ENCODE data around the gene ORAI3.

ORAI3 gene

DNA sequence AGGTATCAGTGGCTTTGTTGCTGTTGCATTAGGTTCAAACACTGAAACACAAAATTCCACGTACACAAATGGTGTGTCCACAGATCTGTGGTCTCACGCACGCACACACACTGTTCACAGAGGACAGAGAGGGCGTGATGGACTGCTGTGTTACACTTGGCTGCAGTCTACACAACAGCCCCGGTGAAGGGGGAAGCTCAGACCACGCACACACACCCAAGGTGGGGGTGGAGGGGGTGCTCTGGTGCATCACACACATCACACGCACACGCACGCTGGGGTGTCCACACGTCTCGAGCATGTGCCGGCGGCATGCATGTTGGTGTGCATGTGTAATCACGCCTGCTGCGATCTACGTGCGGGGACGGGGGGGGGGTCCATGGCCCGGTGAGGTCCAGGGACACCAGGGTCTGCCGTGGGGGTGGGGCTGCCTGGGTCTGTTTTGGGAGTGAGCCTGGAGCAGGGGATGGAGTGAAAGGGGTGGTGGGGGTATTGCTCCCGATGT, 43.5 kb downstream of the ORAI3 start:
- no peak overlapping the region for H3K27ac ChIP-seq (ENCODE audit: low read length)
- no peaks in the 10 kb centered on the region for H3K4me1 ChIP-seq (ENCODE audit: control insufficient read depth, insufficient read depth, low read length)
- no peak for DNase-seq (ENCODE audit: low read depth, low spot score)
- no CpG with 5 or more reads among the region's 21 CpGs for WGBS (ENCODE audit: insufficient coverage, insufficient read length)
- no peaks in the 10 kb centered on the region for H3K27me3 ChIP-seq (ENCODE audit: control insufficient read depth, insufficient read depth, low read length)
- no peaks in the 10 kb centered on the region for H3K36me3 ChIP-seq (ENCODE audit: control insufficient read depth, insufficient read depth, low read length)
- no peaks in the 10 kb centered on the region for H3K9me3 ChIP-seq (ENCODE audit: control insufficient read depth, insufficient read depth, low read length)
- no peak overlapping the region for H3K4me3 ChIP-seq (ENCODE audit: low read length)

- Histone ChIP-seq H3K4me3 (ENCODE audit: low read length) (no peak overlapping the region), H3K9me3 (ENCODE audit: control insufficient read depth, insufficient read depth, low read length) (no peaks in the 10 kb centered on the region), H3K36me3 (ENCODE audit: control insufficient read depth, insufficient read depth, low read length) (no peaks in the 10 kb centered on the region), H3K27ac (ENCODE audit: low read length) (no peak overlapping the region), H3K27me3 (ENCODE audit: control insufficient read depth, insufficient read depth, low read length) (no peaks in the 10 kb centered on the region), H3K4me1 (ENCODE audit: control insufficient read depth, insufficient read depth, low read length) (peaks cover 3% of the 10 kb centered on the region; the same call in 1 of the 2 replicates)
- WGBS (ENCODE audit: insufficient coverage, insufficient read length), result no CpG with 5 or more reads among the region's 29 CpGs
- DNase-seq (ENCODE audit: low read depth, low spot score), result no peak
Observed at GRCh38 chr16:30992931-30993816, 44.3 kb downstream of the ORAI3 start.

DNA sequence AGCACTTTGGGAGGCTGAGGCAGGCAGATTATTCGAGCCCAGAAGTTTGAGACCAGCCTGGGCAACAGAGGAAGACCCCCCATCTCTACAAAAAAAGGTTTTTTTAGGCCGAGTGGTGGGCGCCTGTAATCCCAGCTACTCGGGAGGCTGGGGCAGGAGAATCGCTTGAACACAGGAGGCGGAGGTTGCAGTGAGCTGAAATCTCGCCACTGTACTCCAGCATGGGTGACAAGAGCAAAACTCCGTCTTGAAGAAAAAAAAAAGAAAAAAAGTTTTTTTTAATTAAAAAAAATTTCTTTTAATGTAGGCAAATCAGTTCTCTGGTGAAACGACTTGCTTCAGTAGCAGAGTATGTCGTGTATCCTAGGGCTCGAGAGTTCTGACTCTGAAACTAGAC, 47.1 kb downstream of the ORAI3 start:
- no peak overlapping the region; the same call in 1 of the 2 replicates for H3K4me3 ChIP-seq (ENCODE audit: low read length)

GRCh38 chr16:30996324-30996984, 47.6 kb downstream of the ORAI3 start:
- Histone ChIP-seq H3K4me1 (ENCODE audit: control insufficient read depth, insufficient read depth, low read length) (peaks cover 3% of the 10 kb centered on the region; the same call in 1 of the 2 replicates), H3K27me3 (ENCODE audit: control insufficient read depth, insufficient read depth, low read length) (no peaks in the 10 kb centered on the region), H3K36me3 (ENCODE audit: control insufficient read depth, insufficient read depth, low read length) (no peaks in the 10 kb centered on the region), H3K4me3 (ENCODE audit: low read length) (peak overlapping the region; percentile 46; the same call in 1 of the 2 replicates), H3K27ac (ENCODE audit: low read length) (no peak overlapping the region), H3K9me3 (ENCODE audit: control insufficient read depth, insufficient read depth, low read length) (no peaks in the 10 kb centered on the region)
- DNase-seq (ENCODE audit: low read depth, low spot score), result no peak
- no CpG with 5 or more reads among the region's 23 CpGs for WGBS (ENCODE audit: insufficient coverage, insufficient read length)

More for the DNA sequence above, 47.1 kb downstream of the ORAI3 start:
- peaks cover 3% of the 10 kb centered on the region; the same call in 1 of the 2 replicates for H3K4me1 ChIP-seq (ENCODE audit: control insufficient read depth, insufficient read depth, low read length)
- H3K36me3 ChIP-seq (ENCODE audit: control insufficient read depth, insufficient read depth, low read length), result no peaks in the 10 kb centered on the region
- no CpG with 5 or more reads among the region's 11 CpGs for WGBS (ENCODE audit: insufficient coverage, insufficient read length)
- no peaks in the 10 kb centered on the region for H3K27me3 ChIP-seq (ENCODE audit: control insufficient read depth, insufficient read depth, low read length)
- H3K27ac ChIP-seq (ENCODE audit: low read length), result no peak overlapping the region
- no peak for DNase-seq (ENCODE audit: low read depth, low spot score)
- no peaks in the 10 kb centered on the region for H3K9me3 ChIP-seq (ENCODE audit: control insufficient read depth, insufficient read depth, low read length)

GRCh38 chr16:30996985-30997724, 48.3 kb downstream of the ORAI3 start:
- Histone ChIP-seq H3K4me3 (ENCODE audit: low read length) (peak overlapping the region; percentile 49; the same call in 1 of the 2 replicates), H3K9me3 (ENCODE audit: control insufficient read depth, insufficient read depth, low read length) (no peaks in the 10 kb centered on the region), H3K36me3 (ENCODE audit: control insufficient read depth, insufficient read depth, low read length) (no peaks in the 10 kb centered on the region), H3K27ac (ENCODE audit: low read length) (no peak overlapping the region), H3K27me3 (ENCODE audit: control insufficient read depth, insufficient read depth, low read length) (no peaks in the 10 kb centered on the region), H3K4me1 (ENCODE audit: control insufficient read depth, insufficient read depth, low read length) (peaks cover 3% of the 10 kb centered on the region; the same call in 1 of the 2 replicates)
- WGBS (ENCODE audit: insufficient coverage, insufficient read length), result no CpG with 5 or more reads among the region's 60 CpGs
- no peak for DNase-seq (ENCODE audit: low read depth, low spot score)

GRCh38 chr16:30997725-30998711, 49.1 kb downstream of the ORAI3 start:
- Histone ChIP-seq H3K9me3 (ENCODE audit: control insufficient read depth, insufficient read depth, low read length) (no peaks in the 10 kb centered on the region), H3K4me1 (ENCODE audit: control insufficient read depth, insufficient read depth, low read length) (peaks cover 3% of the 10 kb centered on the region; the same call in 1 of the 2 replicates), H3K27me3 (ENCODE audit: control insufficient read depth, insufficient read depth, low read length) (no peaks in the 10 kb centered on the region), H3K4me3 (ENCODE audit: low read length) (peak overlapping the region; percentile 49; the same call in 1 of the 2 replicates), H3K27ac (ENCODE audit: low read length) (no peak overlapping the region), H3K36me3 (ENCODE audit: control insufficient read depth, insufficient read depth, low read length) (no peaks in the 10 kb centered on the region)
- no peak for DNase-seq (ENCODE audit: low read depth, low spot score)
- WGBS (ENCODE audit: insufficient coverage, insufficient read length), result no CpG with 5 or more reads among the region's 21 CpGs

DNA sequence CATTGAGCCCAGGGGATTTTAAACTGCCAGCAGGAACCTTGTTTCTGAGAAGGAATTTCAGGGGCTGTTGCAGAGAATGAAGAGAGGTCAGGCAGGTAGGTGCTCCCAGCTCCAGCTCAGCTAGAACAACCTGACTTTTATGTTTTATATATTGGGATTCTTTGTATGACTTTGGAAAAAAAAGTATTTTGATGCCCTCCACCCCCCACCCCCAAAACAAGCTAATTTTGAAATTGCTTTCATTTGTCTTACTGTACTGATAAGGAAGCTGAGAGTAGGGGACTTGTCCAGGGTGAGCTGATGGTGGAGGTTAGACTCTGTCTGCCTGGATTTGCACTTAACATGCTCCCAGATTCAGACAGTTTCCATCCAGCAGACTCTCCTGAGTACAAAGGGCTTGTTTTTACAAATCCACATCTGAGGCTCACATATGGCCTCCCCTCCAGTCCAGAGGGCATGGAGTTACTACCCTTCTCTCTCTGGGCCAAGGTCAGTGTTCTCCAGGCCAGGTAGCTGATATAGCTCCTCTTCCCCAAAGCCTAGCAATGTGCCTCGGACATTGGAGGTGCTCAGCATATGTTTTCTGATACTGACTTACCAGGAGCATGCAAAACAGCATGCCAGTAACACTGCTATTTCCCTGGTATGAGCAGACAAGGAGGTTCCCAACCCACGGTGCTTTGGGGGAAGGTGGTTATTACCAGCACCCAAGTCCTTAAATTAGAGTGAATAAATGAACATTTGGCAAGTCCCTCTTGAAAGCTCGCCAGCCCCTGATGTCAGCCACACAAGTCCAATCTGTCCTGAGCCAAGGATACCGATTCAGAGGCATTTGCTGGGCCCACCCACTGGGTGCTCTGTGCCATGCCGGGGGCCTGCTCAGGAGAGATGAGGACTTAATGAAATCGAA, 50.2 kb downstream of the ORAI3 start:
- Histone ChIP-seq H3K27me3 (ENCODE audit: control insufficient read depth, insufficient read depth, low read length) (no peaks in the 10 kb centered on the region), H3K4me1 (ENCODE audit: control insufficient read depth, insufficient read depth, low read length) (peaks cover 3% of the 10 kb centered on the region; the same call in 1 of the 2 replicates), H3K4me3 (ENCODE audit: low read length) (no peak overlapping the region), H3K36me3 (ENCODE audit: control insufficient read depth, insufficient read depth, low read length) (no peaks in the 10 kb centered on the region), H3K27ac (ENCODE audit: low read length) (no peak overlapping the region), H3K9me3 (ENCODE audit: control insufficient read depth, insufficient read depth, low read length) (no peaks in the 10 kb centered on the region)
- no peak for DNase-seq (ENCODE audit: low read depth, low spot score)
- WGBS (ENCODE audit: insufficient coverage, insufficient read length), result no CpG with 5 or more reads among the region's 6 CpGs

DNA sequence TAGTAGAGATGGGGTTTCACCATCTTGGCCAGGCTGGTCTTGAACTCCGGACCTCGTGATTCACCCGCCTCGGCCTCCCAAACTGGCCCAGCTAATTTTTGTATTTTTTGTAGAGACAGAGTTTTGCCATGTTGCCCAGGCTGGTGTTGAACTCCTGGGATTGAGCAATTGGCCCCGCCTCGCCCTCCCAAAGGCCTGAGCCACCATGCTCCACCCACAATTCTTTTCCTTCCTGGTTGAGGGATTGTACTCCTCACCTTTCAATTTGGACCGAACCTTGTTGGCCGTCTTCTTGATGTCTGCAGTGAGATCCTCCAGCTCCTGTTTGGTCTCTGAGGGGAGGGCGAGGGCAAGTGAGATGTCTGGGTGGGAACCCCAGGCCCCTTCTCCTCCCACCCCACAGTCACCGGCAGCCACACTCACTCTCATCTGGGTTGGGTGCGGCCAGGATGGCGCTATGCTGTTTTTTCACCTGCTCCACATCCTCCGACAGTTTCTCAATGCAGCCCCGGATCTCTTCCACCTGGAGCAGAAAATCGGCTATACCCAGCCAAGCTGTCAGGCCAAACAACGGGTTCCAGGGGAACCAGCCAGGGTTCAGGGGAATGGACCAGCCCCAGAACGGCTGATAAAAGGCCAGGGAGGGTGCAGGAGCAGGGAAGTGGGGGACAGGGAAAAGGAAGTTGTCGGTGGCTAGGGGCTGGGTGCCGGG, 52.0 kb downstream of the ORAI3 start:
- DNase-seq (ENCODE audit: low read depth, low spot score), result no peak
- Histone ChIP-seq H3K9me3 (ENCODE audit: control insufficient read depth, insufficient read depth, low read length) (no peaks in the 10 kb centered on the region), H3K36me3 (ENCODE audit: control insufficient read depth, insufficient read depth, low read length) (no peaks in the 10 kb centered on the region), H3K27me3 (ENCODE audit: control insufficient read depth, insufficient read depth, low read length) (no peaks in the 10 kb centered on the region), H3K27ac (ENCODE audit: low read length) (no peak overlapping the region), H3K4me3 (ENCODE audit: low read length) (no peak overlapping the region), H3K4me1 (ENCODE audit: control insufficient read depth, insufficient read depth, low read length) (peaks cover 3% of the 10 kb centered on the region; the same call in 1 of the 2 replicates)
- no CpG with 5 or more reads among the region's 19 CpGs for WGBS (ENCODE audit: insufficient coverage, insufficient read length)

Data from iPS DF 6.9 (cell line).